T-helper 1 cell treated with Interleukin-12 subunit alpha and Interleukin-12 subunit beta and Interleukin-4 antibody, amounts not matched to agents 30 μg/mL and 1 μg/mL, for 36 hours (primary cell): ENCODE results near the gene ANKRD60.

Source experiments
- H3K27ac Mint-ChIP-seq: one replicate; pipeline ENCODE4 v1.8.0; 2021; ENCODE audit warnings: mild to moderate bottlenecking, mixed read lengths
- H3K27me3 Mint-ChIP-seq: one replicate; pipeline ENCODE4 v1.8.0; 2021; ENCODE audit warnings: low read depth, mixed read lengths
- H3K36me3 Mint-ChIP-seq: one replicate; pipeline ENCODE4 v1.8.0; 2021; ENCODE audit warnings: low read depth, mixed read lengths
- H3K4me1 Mint-ChIP-seq: one replicate; pipeline ENCODE4 v1.8.0; 2021; ENCODE audit warnings: low read depth, mixed read lengths
- H3K4me3 Mint-ChIP-seq: one replicate; pipeline ENCODE4 v1.8.0; 2021; ENCODE audit warnings: mild to moderate bottlenecking, moderate library complexity, mixed read lengths
- H3K9me3 Mint-ChIP-seq: one replicate; pipeline ENCODE4 v1.8.0; 2021; ENCODE audit warnings: mixed read lengths

The ANKRD60 gene

DNA sequence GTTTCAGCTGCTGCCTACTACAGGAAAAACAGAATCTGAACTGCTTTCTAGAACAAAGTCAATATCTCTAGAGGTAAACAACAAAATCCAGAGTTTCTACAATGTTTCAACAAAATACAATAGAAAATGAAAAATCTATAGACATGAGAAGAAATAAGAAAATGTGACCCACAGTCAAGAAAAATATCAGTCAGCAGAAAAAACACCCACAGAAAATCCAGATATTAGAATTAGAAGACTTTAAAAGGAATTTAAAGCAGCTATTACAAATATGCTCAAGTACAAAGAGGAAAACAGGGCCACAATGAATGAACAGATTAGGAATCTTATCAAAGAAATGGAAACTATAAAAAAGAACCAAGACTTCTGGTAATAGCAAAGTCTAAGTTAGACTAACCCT lies 26.4 kb upstream of the ANKRD60 start:
- no peak overlapping the region for H3K4me3 Mint-ChIP-seq
- H3K4me1 Mint-ChIP-seq, result peaks cover 29% of the 10 kb centered on the region
- peaks cover 15% of the 10 kb centered on the region for H3K9me3 Mint-ChIP-seq
- no peaks in the 10 kb centered on the region for H3K27me3 Mint-ChIP-seq
- H3K27ac Mint-ChIP-seq, result no peak overlapping the region
- peaks cover 34% of the 10 kb centered on the region for H3K36me3 Mint-ChIP-seq

- peak overlapping the region; percentile 23 for H3K27ac Mint-ChIP-seq
- H3K27me3 Mint-ChIP-seq, result no peaks in the 10 kb centered on the region
- H3K36me3 Mint-ChIP-seq, result peaks cover 36% of the 10 kb centered on the region
- H3K4me1 Mint-ChIP-seq, result peaks cover 22% of the 10 kb centered on the region
- peaks cover 15% of the 10 kb centered on the region for H3K9me3 Mint-ChIP-seq
- H3K4me3 Mint-ChIP-seq, result no peak overlapping the region
Measured at GRCh38 chr20:58251979-58252591, 23.6 kb upstream of the ANKRD60 start.

DNA sequence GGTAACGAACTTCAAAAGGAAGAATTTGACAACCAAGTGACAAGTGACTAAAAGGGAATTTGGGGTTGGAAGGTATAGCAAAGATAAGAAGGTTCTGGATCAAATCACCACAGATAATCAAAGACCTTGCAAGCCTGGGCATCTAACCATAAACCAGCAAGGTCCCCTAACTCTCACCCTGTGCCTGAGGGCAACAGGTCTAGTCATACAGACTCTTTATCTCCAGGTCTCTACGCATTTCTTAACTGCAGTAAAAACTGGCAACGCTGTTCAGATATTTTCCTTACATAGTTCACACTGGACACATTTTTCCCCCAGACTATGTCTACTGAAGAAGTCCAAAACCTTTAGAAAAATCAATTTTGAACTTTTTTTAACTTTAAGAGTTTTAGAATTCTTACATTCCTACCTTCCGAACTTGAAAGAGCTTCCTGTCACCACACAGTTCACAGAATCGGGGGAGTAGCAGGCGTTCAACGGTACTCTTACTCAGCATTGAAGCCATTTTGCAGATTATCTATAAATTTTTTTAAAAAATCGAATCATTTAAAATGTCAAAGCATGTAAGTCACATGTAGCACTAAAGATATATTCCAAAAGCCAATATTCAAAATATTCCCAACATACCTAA lies 23.0 kb upstream of the ANKRD60 start:
- Mint-ChIP-seq H3K9me3 (peaks cover 15% of the 10 kb centered on the region), H3K4me3 (no peak overlapping the region), H3K36me3 (peaks cover 39% of the 10 kb centered on the region), H3K4me1 (peaks cover 19% of the 10 kb centered on the region), H3K27me3 (no peaks in the 10 kb centered on the region), H3K27ac (no peak overlapping the region)

DNA sequence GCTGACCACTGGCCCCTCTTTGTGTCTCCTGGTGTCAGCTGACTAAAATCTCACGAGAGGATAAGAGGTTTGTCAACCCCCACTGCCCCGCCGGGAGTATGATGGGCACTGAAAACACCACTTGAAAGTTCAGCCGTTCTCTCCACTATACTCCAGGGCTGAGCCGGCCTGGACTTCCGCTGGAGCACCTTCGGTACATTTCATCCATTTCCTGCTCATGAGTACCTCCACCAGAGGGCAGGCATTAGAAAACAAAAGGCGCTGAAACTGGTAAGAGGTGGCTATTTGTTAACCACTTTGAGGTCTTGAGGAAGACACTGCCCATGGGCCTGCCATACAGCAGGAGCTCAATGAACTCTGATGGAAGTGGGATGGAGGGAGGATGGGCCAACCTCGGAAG lies 17.9 kb upstream of the ANKRD60 start:
- Mint-ChIP-seq H3K27me3 (no peaks in the 10 kb centered on the region), H3K4me3 (no peak overlapping the region), H3K9me3 (no peaks in the 10 kb centered on the region), H3K36me3 (peaks cover 48% of the 10 kb centered on the region), H3K27ac (no peak overlapping the region), H3K4me1 (peaks cover 7% of the 10 kb centered on the region)

- Mint-ChIP-seq H3K4me1 (peaks cover 7% of the 10 kb centered on the region), H3K27ac (no peak overlapping the region), H3K27me3 (no peaks in the 10 kb centered on the region), H3K4me3 (no peak overlapping the region), H3K36me3 (peaks cover 50% of the 10 kb centered on the region), H3K9me3 (no peaks in the 10 kb centered on the region)
Measured at GRCh38 chr20:58245931-58246330, 17.5 kb upstream of the ANKRD60 start.

DNA sequence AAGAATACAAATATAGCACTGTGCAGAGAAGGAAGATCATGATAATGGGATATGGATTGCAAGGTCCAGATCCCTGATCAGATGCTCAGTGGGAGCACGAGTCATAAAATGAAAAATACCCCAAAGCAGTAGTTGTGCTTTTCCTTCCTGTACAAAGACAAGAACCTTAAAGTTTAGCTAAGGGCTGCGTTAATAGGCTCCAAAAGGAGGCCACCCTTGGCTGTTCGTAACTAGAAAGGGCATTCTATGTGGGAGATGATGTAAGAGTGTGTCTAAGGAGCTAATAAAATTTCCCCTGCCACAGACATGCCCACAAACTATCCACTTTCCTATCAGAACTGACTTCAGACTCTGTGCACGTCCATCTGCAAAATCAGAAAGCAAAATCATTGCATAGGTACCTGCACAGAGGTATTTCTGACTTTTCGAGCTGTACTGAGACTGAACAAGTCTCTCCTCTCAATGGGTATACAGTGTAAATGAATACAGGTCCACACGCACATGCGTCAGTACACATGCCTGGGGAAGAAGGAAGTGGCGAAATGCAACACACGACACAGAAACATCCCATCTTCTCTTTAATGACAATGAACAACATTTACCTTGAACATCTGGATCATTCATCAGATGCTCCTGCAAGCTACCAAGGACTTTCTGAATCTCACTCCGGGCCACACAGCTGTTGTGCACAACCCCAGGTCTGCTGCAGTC lies 16.9 kb upstream of the ANKRD60 start:
- Mint-ChIP-seq H3K4me1 (peaks cover 7% of the 10 kb centered on the region), H3K27me3 (no peaks in the 10 kb centered on the region), H3K4me3 (no peak overlapping the region), H3K9me3 (no peaks in the 10 kb centered on the region), H3K27ac (no peak overlapping the region), H3K36me3 (peaks cover 49% of the 10 kb centered on the region)

GRCh38 chr20:58244517-58245030 lies 16.1 kb upstream of the ANKRD60 start:
- Mint-ChIP-seq H3K36me3 (peaks cover 46% of the 10 kb centered on the region), H3K27ac (peak overlapping the region; percentile 58), H3K9me3 (no peaks in the 10 kb centered on the region)

GRCh38 chr20:58243653-58244410 lies 15.4 kb upstream of the ANKRD60 start:
- no peak overlapping the region for H3K27ac Mint-ChIP-seq
- peaks cover 3% of the 10 kb centered on the region for H3K4me1 Mint-ChIP-seq
- no peaks in the 10 kb centered on the region for H3K9me3 Mint-ChIP-seq
- H3K4me3 Mint-ChIP-seq, result no peak overlapping the region
- H3K36me3 Mint-ChIP-seq, result peaks cover 52% of the 10 kb centered on the region
- no peaks in the 10 kb centered on the region for H3K27me3 Mint-ChIP-seq

More at GRCh38 chr20:58244517-58245030, 16.1 kb upstream of the ANKRD60 start:
- peaks cover 3% of the 10 kb centered on the region for H3K4me1 Mint-ChIP-seq
- no peak overlapping the region for H3K4me3 Mint-ChIP-seq
- H3K27me3 Mint-ChIP-seq, result no peaks in the 10 kb centered on the region

DNA sequence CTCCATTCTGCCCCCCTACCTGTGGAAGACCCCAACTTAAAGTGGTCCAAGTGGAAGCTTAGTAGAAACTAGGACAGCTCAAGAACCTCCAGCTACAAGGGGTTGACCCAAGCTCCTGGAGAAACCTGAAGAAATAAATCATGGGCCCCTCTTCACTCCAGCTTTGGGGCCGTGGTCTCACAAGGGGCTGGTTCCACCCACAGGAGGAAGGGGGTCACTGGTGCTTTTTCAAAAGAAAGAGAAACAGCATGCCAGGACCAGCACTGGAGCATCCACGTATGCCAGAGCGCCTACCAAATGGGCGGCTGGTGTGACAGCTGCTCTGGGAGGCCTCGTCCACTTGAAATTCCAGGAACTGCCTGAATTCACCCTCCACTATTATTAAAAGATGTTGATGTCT lies 14.4 kb upstream of the ANKRD60 start:
- no peak overlapping the region for H3K4me3 Mint-ChIP-seq
- no peaks in the 10 kb centered on the region for H3K9me3 Mint-ChIP-seq
- H3K36me3 Mint-ChIP-seq, result peaks cover 54% of the 10 kb centered on the region

DNA sequence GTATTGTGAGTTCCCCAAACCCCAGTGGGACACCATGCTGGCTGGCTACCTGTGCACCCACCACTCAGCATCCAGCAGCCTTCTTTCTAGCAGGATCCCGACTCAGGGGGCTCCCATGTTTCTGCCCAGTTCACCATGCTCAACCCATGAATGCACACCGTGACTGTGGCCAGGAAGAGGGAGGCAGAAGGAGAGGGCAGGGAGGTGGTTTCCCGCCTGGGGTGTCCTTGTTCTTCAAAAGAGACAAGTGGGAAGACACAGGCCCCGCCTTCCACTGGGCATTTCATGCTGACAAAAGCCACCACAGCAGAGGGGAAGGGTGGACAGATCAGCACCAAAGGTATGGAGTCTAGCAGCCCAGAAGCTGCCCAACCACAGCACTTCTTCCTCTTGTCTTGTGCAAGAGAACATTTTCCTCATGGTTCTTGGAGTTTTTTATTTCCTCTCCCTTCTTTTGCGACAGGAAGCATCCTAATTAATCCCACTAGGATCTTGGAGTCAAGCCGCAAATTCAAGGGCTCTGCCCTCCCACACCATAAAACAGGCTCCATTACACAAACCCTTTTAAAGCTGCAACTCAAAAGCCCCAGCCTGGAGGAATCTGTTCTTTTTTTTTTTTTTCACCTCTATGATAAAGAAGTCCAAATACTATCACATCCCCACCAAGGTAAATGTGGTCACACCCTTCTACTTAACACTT lies 13.5 kb upstream of the ANKRD60 start:
- peaks cover 10% of the 10 kb centered on the region for H3K4me1 Mint-ChIP-seq
- no peaks in the 10 kb centered on the region for H3K9me3 Mint-ChIP-seq
- no peak overlapping the region for H3K4me3 Mint-ChIP-seq
- peaks cover 48% of the 10 kb centered on the region for H3K36me3 Mint-ChIP-seq
- H3K27ac Mint-ChIP-seq, result no peak overlapping the region
- H3K27me3 Mint-ChIP-seq, result no peaks in the 10 kb centered on the region

More for the DNA sequence above, 14.4 kb upstream of the ANKRD60 start:
- peaks cover 3% of the 10 kb centered on the region for H3K4me1 Mint-ChIP-seq
- no peak overlapping the region for H3K27ac Mint-ChIP-seq
- no peaks in the 10 kb centered on the region for H3K27me3 Mint-ChIP-seq

GRCh38 chr20:58240471-58240870 lies 12.0 kb upstream of the ANKRD60 start:
- Mint-ChIP-seq H3K4me3 (no peak overlapping the region), H3K4me1 (peaks cover 14% of the 10 kb centered on the region), H3K9me3 (no peaks in the 10 kb centered on the region), H3K27ac (no peak overlapping the region), H3K27me3 (no peaks in the 10 kb centered on the region), H3K36me3 (peaks cover 37% of the 10 kb centered on the region)

DNA sequence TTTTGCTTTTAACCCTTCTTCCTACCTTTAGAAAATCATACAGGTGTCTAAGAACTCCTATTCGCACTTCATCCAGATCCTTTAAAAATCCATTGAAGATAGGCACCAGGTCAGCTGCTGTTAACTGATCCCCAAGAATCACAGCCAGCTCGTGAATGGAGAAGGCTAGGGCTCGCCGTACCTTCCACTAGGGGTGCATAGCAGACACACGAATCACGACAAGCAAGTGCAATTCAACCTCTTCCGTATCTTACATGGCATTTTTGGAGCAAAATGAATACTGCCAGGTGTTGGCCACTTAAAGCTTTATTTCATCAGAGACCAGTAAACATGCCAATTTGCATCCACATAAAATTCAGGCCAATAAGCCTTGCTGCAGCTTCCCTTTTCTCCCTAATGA lies 10.8 kb upstream of the ANKRD60 start:
- Mint-ChIP-seq H3K4me3 (no peak overlapping the region), H3K36me3 (peaks cover 35% of the 10 kb centered on the region), H3K9me3 (no peaks in the 10 kb centered on the region), H3K27me3 (no peaks in the 10 kb centered on the region), H3K4me1 (peaks cover 17% of the 10 kb centered on the region), H3K27ac (no peak overlapping the region)

GRCh38 chr20:58238490-58238889 lies 10.0 kb upstream of the ANKRD60 start:
- Mint-ChIP-seq H3K4me3 (no peak overlapping the region), H3K9me3 (no peaks in the 10 kb centered on the region), H3K36me3 (peaks cover 33% of the 10 kb centered on the region), H3K27me3 (no peaks in the 10 kb centered on the region), H3K4me1 (peaks cover 17% of the 10 kb centered on the region), H3K27ac (no peak overlapping the region)
